Panc1 (cell line): ENCODE results near the gene TERB1. TPM values are rescaled to one million over a fixed set of nuclear protein-coding genes. Genes with fewer than 3 reads are reported as not detected.

Source experiments
- ATAC-seq: fragments of 200-7000 bp; cut with Tn5 transposase; 2 replicates; pipeline ENCODE4 v1.9.1; 2020; ENCODE audit warnings: mild to moderate bottlenecking, moderate library complexity
- BruUV-seq: library from RNA; stranded (reverse); fragments of 400-500 nt; replicated peaks from 2 replicates; lab custom pipeline; 2021; lab: Mats Ljungman, UMichigan
- CTCF ChIA-PET: fragments of 300-600 bp; sonication (Branson Sonifier 250); formaldehyde crosslinking; loops from one replicate; lab custom pipeline; 2022; ENCODE audit warnings: antibody characterized with exemption; lab: Charles Lee
- POLR2A ChIA-PET: fragments of 300-600 bp; sonication (Branson Sonifier 250); formaldehyde crosslinking; loops from one replicate; lab custom pipeline; 2022; ENCODE audit warnings: antibody characterized with exemption; lab: Charles Lee
- DNase-seq: peaks from one replicate; pipeline ENCODE4 v3.0.0-alpha.2; 2010; ENCODE audit warnings: low read depth, low spot score
- H3K27ac ChIP-seq: 2 replicates; pipeline ENCODE4 v1.5.1; 2011; ENCODE audit warnings: mild to moderate bottlenecking, low read length, inconsistent platforms
- H3K27me3 ChIP-seq: fragments of 200-500 bp; sonication (Bioruptor generic); 2 replicates; pipeline ENCODE4 v1.6.0; 2014; ENCODE audit warnings: low read length, inconsistent platforms; ENCODE audit not compliant: control insufficient read depth, insufficient read depth
- H3K36me3 ChIP-seq: fragments of 200-500 bp; sonication (Bioruptor generic); 2 replicates; pipeline ENCODE4 v1.5.1; 2014; ENCODE audit warnings: inconsistent platforms, mild to moderate bottlenecking, low read length, moderate library complexity; ENCODE audit not compliant: control insufficient read depth, insufficient read depth
- H3K4me1 ChIP-seq: 2 replicates; pipeline ENCODE4 v1.5.1; 2011; ENCODE audit warnings: inconsistent platforms, mild to moderate bottlenecking, low read length, moderate library complexity; ENCODE audit not compliant: control insufficient read depth, insufficient read depth
- H3K4me3 ChIP-seq, 2 experiments: 2 replicates each; pipeline ENCODE4 v1.5.1; 2011 to 2012; ENCODE audit warnings: low read depth in 2 of 2, low read length in 2 of 2, mild to moderate bottlenecking in 2 of 2, inconsistent platforms in 1 of 2, moderate library complexity in 1 of 2
- H3K9me3 ChIP-seq: fragments of 200-500 bp; sonication (Bioruptor generic); 2 replicates; pipeline ENCODE4 v1.5.1; 2014; ENCODE audit warnings: low read depth, mild to moderate bottlenecking, inconsistent platforms, low read length, moderate library complexity; ENCODE audit not compliant: control insufficient read depth, insufficient read depth
- CTCF ChIP-seq: fragments of 450-650 bp; IDR thresholded peaks from 2 replicates; pipeline ENCODE4 v1.5.1; 2017; ENCODE audit warnings: mild to moderate bottlenecking
- POLR2AphosphoS5 ChIP-seq: IDR thresholded peaks from 2 replicates; pipeline ENCODE4 v1.6.1; 2012; ENCODE audit warnings: mild to moderate bottlenecking, low read depth, low read length, moderate library complexity
- REST ChIP-seq, 2 experiments: IDR thresholded peaks; 2 replicates each; pipeline ENCODE4 v1.6.1; 2011 to 2012; ENCODE audit warnings: low read depth in 2 of 2, control low read depth in 1 of 2, low read length in 1 of 2, mild to moderate bottlenecking in 1 of 2, moderate library complexity in 1 of 2; ENCODE audit not compliant: insufficient read depth in 1 of 2
- SIN3A ChIP-seq: IDR thresholded peaks from 2 replicates; pipeline ENCODE4 v1.6.1; 2012; ENCODE audit warnings: low read depth, mild to moderate bottlenecking, low read length, moderate library complexity, borderline replicate concordance; ENCODE audit not compliant: insufficient read depth
- TCF7L2 ChIP-seq: IDR thresholded peaks from 2 replicates; pipeline ENCODE4 v1.6.1; 2011; ENCODE audit warnings: mild to moderate bottlenecking, low read depth, low read length, inconsistent platforms
- in situ Hi-C: cut with HindIII; loops from 2 replicates; pipeline ENCODE4 v1.10.0; 2016; ENCODE audit warnings: low sequenced_read_pairs, low pct_unique_long_range_greater_than_20kb
- intact Hi-C: fragments of 100-400 bp; cut with micrococcal nuclease; formaldehyde crosslinking; loops from one replicate; pipeline ENCODE4 v1.10.0; 2022; ENCODE audit not compliant: unreplicated experiment
- total RNA-seq: library from RNA; stranded (reverse); gene quantifications from one replicate; pipeline ENCODE4 v1.2.1, GENCODE V29; 2021; ENCODE audit not compliant: unreplicated experiment

Gene TERB1
- total RNA-seq, 1 experiment from 2014 or later = not detected

- BruUV-seq = no TSS peak
- DNase-seq = no peak
- Histone ChIP-seq H3K27ac (no peak overlapping the region), H3K9me3 (no peaks in the 10 kb centered on the region), H3K36me3 (no peaks in the 10 kb centered on the region), H3K4me3 (no peak overlapping the region), H3K4me1 (no peaks in the 10 kb centered on the region), H3K27me3 (no peaks in the 10 kb centered on the region; the same call in 1 of the 2 replicates)
- no peak for TF ChIP-seq REST (IDR thresholded peaks at IDR 0.05; ENCODE audit: insufficient read depth in 1 of 2, low read depth in 2 of 2, low read length in 1 of 2)
- no peak for TF ChIP-seq SIN3A
- no peak for TF ChIP-seq CTCF
- TF ChIP-seq TCF7L2 = no peak
- intact Hi-C loops = no loop called here
- ChIA-PET POLR2A (no interaction called here), CTCF (no interaction called here)
- ATAC-seq = no peak
- in situ Hi-C loops = no loop called here
These were observed 45.4 kb upstream of the TERB1 start for GRCh38 chr16:66846831-66847230.

- no peaks in the 10 kb centered on the region for H3K4me1 ChIP-seq
- no TSS peak for BruUV-seq
- H3K27me3 ChIP-seq = no peaks in the 10 kb centered on the region; the same call in 1 of the 2 replicates
- TF ChIP-seq TCF7L2 (no peak), CTCF (no peak), SIN3A (no peak), REST (IDR thresholded peaks at IDR 0.05; ENCODE audit: insufficient read depth in 1 of 2, low read depth in 2 of 2, low read length in 1 of 2) (no peak), POLR2AphosphoS5 (no peak)
- DNase-seq = no peak
- ATAC-seq = no peak
- no peaks in the 10 kb centered on the region for H3K36me3 ChIP-seq
- H3K27ac ChIP-seq = no peak overlapping the region
- H3K4me3 ChIP-seq = no peak overlapping the region
- CTCF ChIA-PET = no interaction called here
- POLR2A ChIA-PET = no interaction called here
- in situ Hi-C loops = no loop called here
- intact Hi-C loops = no loop called here
- no peaks in the 10 kb centered on the region for H3K9me3 ChIP-seq
These were observed 44.9 kb upstream of the TERB1 start for GRCh38 chr16:66846266-66846665.
